ENCODE data around the gene GTF2H2C. TPM values are rescaled to one million over a fixed set of nuclear protein-coding genes. Genes with fewer than 3 reads are reported as not detected.
"Not testable (repeated sequence)": the region's sequence is repeated elsewhere in the genome, so short reads cannot be mapped to it uniquely, and the experiment has no call there.

Gene GTF2H2C
- total and polyA plus RNA-seq, 2 experiments from 2014 or later = 24.8 to 51.9 TPM

DNA sequence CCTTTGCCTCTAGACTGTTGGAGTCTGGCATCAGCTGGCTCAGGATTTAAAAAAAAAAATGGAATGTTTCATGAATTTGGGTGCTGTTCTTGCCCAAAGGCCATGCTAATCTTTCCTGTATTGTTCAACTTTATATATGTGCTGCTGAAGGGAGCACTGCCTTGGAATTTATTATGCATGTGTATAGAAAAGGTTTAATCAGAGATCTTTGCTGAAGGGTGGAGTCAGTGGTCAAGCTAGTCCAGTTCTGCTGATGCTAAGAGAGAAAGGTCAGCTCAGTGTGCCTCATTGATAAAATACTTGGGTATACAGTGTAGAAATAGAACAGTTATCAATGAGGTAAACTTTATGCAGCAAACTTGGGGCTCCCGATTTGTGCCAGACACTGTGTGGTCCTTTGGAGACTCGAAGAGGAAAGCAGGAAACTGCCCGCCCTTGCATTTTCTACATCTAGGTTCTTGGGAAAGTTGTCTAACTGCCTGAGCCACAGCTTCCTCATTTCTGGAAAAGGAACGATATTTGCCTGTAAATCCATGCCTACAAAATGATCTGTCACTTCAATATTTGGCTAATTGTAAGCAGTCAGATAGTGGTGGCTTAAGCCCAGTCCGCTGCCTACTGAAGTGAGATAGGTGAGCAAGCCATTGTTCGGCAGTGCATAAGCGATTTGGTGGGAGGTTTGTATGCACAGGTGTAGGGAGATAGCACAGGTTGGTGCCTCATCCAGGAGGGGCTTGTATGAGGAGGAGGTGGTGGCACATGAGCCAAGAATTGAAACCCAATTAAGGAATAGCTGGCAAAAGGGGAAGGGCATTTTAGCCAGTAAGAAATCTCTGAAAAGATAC is 29.2 kb upstream of the GTF2H2C start:
- H3K27ac ChIP-seq = peak overlapping the region; percentile 25
- no peaks in the 10 kb centered on the region for H3K36me3 ChIP-seq (replicated peaks; ENCODE audit: insufficient read depth, low read depth)
- no peaks in the 10 kb centered on the region for H3K9me2 ChIP-seq (replicated peaks; ENCODE audit: insufficient read depth)
- H3K9me3 ChIP-seq (ENCODE audit: low read depth) = no peaks in the 10 kb centered on the region
- no peak overlapping the region for H2AFZ ChIP-seq
- 69% methylated on average over 7 of the region's 7 CpGs for WGBS (ENCODE audit: low lambda C conversion rate, missing lambda C conversion rate)
- no peak overlapping the region for H3K4me3 ChIP-seq
- no peaks in the 10 kb centered on the region for H4K20me1 ChIP-seq (ENCODE audit: insufficient read depth, poor library complexity, severe bottlenecking)
- TF ChIP-seq, protein P1, sequence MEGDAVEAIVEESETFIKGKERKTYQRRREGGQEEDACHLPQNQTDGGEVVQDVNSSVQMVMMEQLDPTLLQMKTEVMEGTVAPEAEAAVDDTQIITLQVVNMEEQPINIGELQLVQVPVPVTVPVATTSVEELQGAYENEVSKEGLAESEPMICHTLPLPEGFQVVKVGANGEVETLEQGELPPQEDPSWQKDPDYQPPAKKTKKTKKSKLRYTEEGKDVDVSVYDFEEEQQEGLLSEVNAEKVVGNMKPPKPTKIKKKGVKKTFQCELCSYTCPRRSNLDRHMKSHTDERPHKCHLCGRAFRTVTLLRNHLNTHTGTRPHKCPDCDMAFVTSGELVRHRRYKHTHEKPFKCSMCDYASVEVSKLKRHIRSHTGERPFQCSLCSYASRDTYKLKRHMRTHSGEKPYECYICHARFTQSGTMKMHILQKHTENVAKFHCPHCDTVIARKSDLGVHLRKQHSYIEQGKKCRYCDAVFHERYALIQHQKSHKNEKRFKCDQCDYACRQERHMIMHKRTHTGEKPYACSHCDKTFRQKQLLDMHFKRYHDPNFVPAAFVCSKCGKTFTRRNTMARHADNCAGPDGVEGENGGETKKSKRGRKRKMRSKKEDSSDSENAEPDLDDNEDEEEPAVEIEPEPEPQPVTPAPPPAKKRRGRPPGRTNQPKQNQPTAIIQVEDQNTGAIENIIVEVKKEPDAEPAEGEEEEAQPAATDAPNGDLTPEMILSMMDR (IDR thresholded peaks at IDR 0.05; ENCODE audit: poor library complexity) = no peak
- TF ChIP-seq EZH2phosphoT487 (IDR thresholded peaks at IDR 0.05; ENCODE audit: low read depth, severe bottlenecking, unreplicated experiment) (no peak), EZH2 (IDR thresholded peaks at IDR 0.05; ENCODE audit: borderline replicate concordance) (no peak)
- no peak overlapping the region for H3K4me2 ChIP-seq
- peaks cover 68% of the 10 kb centered on the region for H3K79me2 ChIP-seq
- no peaks in the 10 kb centered on the region for H3K27me3 ChIP-seq
- no peak for DNase-seq (ENCODE audit: low spot score)
- peaks cover 26% of the 10 kb centered on the region for H3K4me1 ChIP-seq (ENCODE audit: insufficient read depth)

DNA sequence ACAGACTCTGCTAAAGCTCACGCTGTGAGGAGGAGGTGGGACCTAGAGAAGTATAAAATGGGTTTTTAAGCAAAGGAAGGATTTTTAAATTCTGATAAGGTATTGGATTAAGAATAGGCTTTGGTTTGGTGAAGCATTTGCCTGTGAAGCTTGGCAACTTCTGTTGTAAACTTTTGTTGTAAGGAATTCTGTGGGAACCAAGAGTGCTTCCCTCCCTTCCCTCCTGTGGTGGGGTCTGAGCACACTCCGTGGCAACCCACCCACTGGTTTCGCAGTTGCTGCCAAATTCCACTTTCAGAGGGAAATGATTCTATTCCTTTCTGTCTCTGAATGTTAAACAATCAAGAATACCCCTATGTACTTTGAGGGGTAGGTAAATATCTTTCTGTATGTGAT is 28.6 kb upstream of the GTF2H2C start:
- peak overlapping the region; percentile 25 for H3K27ac ChIP-seq

DNA sequence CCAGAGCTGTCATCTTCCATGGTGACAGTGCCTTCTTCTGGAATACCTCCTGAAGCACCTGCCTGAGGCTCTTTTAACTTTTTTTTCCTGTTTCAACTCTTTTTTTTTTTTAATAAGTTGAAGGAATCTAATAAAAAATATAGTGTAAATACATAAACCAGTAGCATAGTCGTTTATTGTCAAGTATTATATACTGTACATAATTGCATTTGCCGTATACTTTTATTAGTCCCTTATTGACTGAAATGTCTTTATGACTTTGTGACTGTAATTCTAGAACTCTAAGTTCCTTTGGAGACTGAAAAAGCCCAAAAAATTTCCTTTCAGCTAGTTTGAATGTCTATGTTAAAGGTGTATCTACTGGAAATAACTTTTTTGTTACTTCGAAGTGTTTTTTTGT is 22.1 kb upstream of the GTF2H2C start:
- WGBS (ENCODE audit: low lambda C conversion rate, missing lambda C conversion rate) = 61% methylated on average over 2 of the region's 3 CpGs

More for the DNA sequence above, 28.6 kb upstream of the GTF2H2C start:
- WGBS (ENCODE audit: low lambda C conversion rate, missing lambda C conversion rate) = 79% methylated on average over 3 of the region's 3 CpGs
- Histone ChIP-seq H3K4me3 (no peak overlapping the region), H3K36me3 (replicated peaks; ENCODE audit: insufficient read depth, low read depth) (no peaks in the 10 kb centered on the region), H4K20me1 (ENCODE audit: insufficient read depth, poor library complexity, severe bottlenecking) (no peaks in the 10 kb centered on the region), H3K79me2 (peaks cover 64% of the 10 kb centered on the region), H3K27me3 (no peaks in the 10 kb centered on the region), H3K4me2 (no peak overlapping the region), H2AFZ (no peak overlapping the region), H3K9me2 (replicated peaks; ENCODE audit: insufficient read depth) (no peaks in the 10 kb centered on the region), H3K9me3 (ENCODE audit: low read depth) (no peaks in the 10 kb centered on the region), H3K4me1 (ENCODE audit: insufficient read depth) (peaks cover 26% of the 10 kb centered on the region)
- TF ChIP-seq, protein P1 (IDR thresholded peaks at IDR 0.05; ENCODE audit: poor library complexity) = no peak
- TF ChIP-seq EZH2 (IDR thresholded peaks at IDR 0.05; ENCODE audit: borderline replicate concordance) (no peak), EZH2phosphoT487 (IDR thresholded peaks at IDR 0.05; ENCODE audit: low read depth, severe bottlenecking, unreplicated experiment) (no peak)
- DNase-seq (ENCODE audit: low spot score) = no peak

DNA sequence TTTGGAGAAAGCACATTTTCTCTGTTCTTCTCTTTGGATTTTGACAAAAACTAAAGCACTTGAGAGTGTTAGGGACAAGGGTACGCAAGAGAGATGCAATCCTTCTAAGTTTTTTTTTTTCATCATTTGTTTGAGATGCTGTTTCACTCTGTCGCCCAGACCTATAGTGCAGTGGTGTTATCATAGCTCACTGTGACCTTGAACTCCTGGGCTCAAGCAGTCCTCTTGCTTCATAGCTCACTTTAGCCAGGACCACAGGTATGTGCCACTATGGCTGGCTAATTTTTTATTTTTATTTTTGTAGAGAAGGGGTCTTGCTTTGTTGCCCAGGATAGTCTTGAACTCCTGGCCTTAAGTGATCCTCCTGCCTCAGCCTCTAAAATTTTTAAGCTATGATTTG is 21.3 kb upstream of the GTF2H2C start:
- DNase-seq (ENCODE audit: low spot score); H3K9me3 ChIP-seq (ENCODE audit: low read depth); H3K27ac ChIP-seq; H3K27me3 ChIP-seq; H3K79me2 ChIP-seq; H4K20me1 ChIP-seq (ENCODE audit: insufficient read depth, poor library complexity, severe bottlenecking); H3K9me2 ChIP-seq (replicated peaks; ENCODE audit: insufficient read depth); H2AFZ ChIP-seq; H3K4me2 ChIP-seq; H3K36me3 ChIP-seq (replicated peaks; ENCODE audit: insufficient read depth, low read depth); H3K4me1 ChIP-seq (ENCODE audit: insufficient read depth); H3K4me3 ChIP-seq: not testable (repeated sequence)
- 85% methylated on average over 2 of the region's 2 CpGs for WGBS (ENCODE audit: low lambda C conversion rate, missing lambda C conversion rate)

More for the DNA sequence above, 22.1 kb upstream of the GTF2H2C start:
- not testable (repeated sequence) for H4K20me1 ChIP-seq (ENCODE audit: insufficient read depth, poor library complexity, severe bottlenecking); H3K4me3 ChIP-seq; H3K36me3 ChIP-seq (replicated peaks; ENCODE audit: insufficient read depth, low read depth); H3K4me1 ChIP-seq (ENCODE audit: insufficient read depth); H2AFZ ChIP-seq; H3K9me2 ChIP-seq (replicated peaks; ENCODE audit: insufficient read depth); H3K27ac ChIP-seq; H3K9me3 ChIP-seq (ENCODE audit: low read depth); H3K4me2 ChIP-seq; H3K79me2 ChIP-seq; DNase-seq (ENCODE audit: low spot score); H3K27me3 ChIP-seq

DNA sequence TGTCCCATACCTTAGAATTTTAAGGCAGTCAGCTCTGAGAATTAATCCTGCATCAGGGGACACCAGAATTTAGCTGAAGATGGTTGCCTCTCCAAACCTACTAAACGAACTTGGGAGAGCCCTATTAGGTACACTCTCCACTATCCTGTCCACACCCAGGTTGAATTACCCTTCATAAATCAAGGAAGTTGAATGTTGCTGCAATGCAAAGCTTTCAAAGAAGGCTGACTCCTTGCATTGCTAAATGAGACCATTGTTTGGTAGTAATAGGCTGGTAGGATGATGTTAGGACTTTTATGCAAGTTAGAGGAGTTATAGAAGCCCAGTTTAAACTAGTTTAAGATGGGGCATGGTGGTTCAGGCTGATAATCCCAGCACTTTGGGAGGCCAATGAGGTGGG is 18.6 kb upstream of the GTF2H2C start:
- not testable (repeated sequence) for H4K20me1 ChIP-seq (ENCODE audit: insufficient read depth, poor library complexity, severe bottlenecking); H3K79me2 ChIP-seq; H3K4me1 ChIP-seq (ENCODE audit: insufficient read depth); H3K27ac ChIP-seq; H3K9me3 ChIP-seq (ENCODE audit: low read depth); H3K9me2 ChIP-seq (replicated peaks; ENCODE audit: insufficient read depth); H2AFZ ChIP-seq; DNase-seq (ENCODE audit: low spot score); H3K27me3 ChIP-seq; H3K4me3 ChIP-seq; H3K4me2 ChIP-seq; H3K36me3 ChIP-seq (replicated peaks; ENCODE audit: insufficient read depth, low read depth)
- WGBS (ENCODE audit: low lambda C conversion rate, missing lambda C conversion rate) = no CpG with 5 or more reads among the region's 1 CpG

DNA sequence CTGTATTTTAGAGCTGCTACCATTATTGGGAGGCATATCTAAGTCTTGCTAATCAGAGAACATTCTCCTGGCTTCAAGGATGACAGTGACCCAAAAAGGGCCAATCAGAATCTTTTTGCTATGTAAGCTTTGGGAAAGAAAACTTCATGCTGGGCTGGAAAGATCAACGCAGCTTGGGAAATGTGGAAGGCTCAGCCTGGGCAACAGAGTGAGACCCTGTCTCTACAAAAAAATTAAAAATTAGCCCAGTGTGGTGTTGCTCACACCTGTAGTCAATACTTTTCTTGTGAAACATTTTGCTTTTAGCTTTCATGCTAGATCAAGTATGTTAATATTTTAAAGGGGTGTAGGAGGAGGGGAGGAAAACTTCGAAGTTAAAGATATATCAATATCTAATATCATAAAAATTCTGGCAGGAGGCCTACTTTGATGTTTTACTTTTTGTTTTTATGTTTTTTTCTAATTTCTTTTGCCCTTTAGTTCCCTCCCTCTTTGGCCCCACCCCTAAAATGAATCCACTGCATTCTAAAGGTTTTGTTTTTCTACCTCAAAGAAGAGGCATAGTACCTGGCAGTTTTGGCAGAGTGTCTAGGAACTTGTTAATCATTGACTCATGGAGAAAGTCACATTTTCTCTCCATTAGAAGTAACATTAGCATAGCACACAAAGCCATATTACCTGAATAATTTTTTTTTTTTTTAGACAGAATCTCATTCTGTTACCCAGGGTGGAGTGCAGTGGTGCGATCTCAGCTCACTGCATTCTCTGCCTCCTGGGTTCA is 17.0 kb upstream of the GTF2H2C start:
- H3K9me3 ChIP-seq (ENCODE audit: low read depth); H3K9me2 ChIP-seq (replicated peaks; ENCODE audit: insufficient read depth); H3K4me1 ChIP-seq (ENCODE audit: insufficient read depth); H3K4me2 ChIP-seq; H3K4me3 ChIP-seq; H3K27ac ChIP-seq; H2AFZ ChIP-seq; H4K20me1 ChIP-seq (ENCODE audit: insufficient read depth, poor library complexity, severe bottlenecking); DNase-seq (ENCODE audit: low spot score); H3K79me2 ChIP-seq; H3K36me3 ChIP-seq (replicated peaks; ENCODE audit: insufficient read depth, low read depth); H3K27me3 ChIP-seq: not testable (repeated sequence)
- WGBS (ENCODE audit: low lambda C conversion rate, missing lambda C conversion rate) = no CpG with 5 or more reads among the region's 3 CpGs

Measured in hepatocyte (in vitro differentiated cells).